NCI-H226 (cell line): ENCODE results near the gene ZNF428.
A peak's percentile ranks its signal among the peaks of the same experiment; 100 is the strongest.
"Not testable (repeated sequence)": the region's sequence is repeated elsewhere in the genome, so short reads cannot be mapped to it uniquely, and the experiment has no call there.

Source experiments
- DNase-seq: peaks from one replicate; pipeline ENCODE4 v3.0.0-alpha.2; 2015

ZNF428 gene

DNA sequence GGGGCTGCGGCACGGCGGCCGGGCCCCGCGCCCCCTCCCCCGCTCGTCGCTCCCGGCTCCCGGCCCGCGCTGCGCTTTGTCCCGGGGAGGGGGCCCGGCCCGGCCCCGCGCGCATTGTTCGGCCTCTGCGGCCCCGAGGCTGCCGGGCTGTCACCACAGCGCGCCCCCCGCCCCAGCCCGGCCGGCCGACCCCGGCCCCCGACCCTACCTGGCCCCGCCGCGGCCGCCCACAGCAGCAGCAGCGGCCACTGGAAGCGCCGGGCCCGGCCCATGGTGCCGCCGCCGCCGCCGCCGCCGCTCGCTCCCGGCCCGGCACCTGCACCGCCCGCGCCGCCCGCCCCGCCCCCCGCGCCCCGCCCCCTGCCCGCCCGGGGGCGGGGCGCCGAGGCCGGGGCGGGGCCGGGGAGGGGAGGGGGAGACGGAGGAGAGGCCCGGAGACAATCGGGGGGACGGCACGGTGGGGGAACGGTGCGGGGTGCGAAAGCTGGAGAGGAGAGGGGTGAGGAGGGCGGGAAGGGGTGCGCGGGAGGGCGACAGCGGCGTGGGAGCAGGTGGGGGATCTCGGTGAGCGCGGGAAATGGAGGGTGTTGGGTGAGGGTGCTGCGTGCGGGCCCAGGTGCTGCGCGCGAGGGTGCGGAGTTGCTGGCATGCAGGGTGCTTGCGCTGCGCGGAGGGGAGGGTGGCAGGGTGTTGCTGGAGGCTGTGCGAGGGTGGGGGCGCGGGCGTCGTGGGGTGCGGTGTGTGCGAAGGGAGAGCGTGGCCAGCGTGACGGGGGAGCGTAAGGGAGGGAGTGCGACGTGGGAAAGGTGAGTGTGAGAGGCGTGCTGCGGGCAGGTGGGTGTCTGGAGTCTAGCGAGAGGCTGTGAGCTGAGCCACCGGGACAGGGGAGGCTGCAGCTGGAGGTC, 20.3 kb upstream of the ZNF428 start, which contains the start of gene CADM4:
TSS of gene CADM4 (minus strand) at position 332 of the 905 bp plus-strand sequence. CDS start at position 272, 60 bp downstream.
- DNase-seq, result no peak

DNA sequence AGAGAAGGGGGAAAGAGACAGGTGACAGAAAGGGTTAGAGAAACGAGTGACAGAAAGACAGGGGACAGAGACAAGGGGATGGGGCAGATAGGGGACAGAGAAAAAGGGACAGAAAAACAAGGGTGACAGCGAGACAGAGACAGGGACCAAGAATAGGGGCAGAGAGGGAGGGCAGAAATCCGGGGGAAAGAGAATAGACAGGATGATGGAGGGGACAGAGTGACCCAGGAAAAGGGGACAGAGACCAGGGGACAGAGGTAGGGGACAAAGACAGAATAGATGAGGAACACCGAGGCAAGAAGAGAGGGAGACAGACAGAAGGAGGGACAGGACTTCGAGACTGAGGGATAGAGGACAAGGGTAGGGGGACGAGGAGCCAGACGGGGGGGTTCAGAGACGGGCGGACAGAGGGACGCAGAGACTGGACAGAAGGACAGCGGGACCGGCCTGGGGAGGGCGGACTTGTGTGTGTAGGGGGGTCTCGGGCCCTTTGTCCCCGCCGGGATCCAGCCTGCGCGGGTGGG, 19.6 kb upstream of the ZNF428 start:
- DNase-seq, result no peak

DNA sequence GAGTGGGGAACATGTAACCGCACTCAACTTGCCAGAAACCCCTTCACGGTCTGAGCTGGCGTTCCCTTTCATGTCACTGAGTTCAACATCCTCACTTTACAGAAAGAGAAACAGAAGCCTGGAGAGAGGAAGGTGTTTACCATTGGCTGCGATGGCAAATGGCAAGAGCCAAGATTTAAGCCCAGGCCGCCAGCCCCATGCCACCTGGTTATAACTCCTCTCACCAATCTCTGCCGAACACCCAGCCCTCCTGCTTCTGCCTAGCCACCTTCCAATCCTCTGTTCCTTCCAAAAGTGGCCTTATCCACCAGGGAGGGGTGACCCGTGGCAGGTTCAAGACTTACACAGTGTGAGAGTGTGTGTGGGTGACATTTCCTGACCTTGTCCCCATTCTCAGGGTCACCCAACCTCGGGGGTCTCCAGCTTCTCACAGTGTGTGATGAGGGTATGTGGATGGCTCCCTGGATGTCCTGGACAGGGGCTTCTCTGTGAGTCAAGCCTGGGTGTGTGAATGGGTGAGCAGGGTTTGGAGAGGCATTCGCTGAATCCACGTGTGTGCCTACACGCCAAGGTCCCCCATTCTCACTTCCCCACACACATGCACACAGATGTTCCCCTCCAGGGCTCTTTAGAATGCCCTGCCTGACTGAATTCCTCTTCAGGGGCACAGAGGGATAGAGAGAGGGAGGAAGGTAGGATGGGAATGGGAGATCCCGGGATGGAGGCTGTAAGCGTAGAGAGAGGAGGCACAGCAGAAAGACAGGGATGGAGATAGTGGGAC, 19.0 kb upstream of the ZNF428 start:
- no peak for DNase-seq

DNA sequence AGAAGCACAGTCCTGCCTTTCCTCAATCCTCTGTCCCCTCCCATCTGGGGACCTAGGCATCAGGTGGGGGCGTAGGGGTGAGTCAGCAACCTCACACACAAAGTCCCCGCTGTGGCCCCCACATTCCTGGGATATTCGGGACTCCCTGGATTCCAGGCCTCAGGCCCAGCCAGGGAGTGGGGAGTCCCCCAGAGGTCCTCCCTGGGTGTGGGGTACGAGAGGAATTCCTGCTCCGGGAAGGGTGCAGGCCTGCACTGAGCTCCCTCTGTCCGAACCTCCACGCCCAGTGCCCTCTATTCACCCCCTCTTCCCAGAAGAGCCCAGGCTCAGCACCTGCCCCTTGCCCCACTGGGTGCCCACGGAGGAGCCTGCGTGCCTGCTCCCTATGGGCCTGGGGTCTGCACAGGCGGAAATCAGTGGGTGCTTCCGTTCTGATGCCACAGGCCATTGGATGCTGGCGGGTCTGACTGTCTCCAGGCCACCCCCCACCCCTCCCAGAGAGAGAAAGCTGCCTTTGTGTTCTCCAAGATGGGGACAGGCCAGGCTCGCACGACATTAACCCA, 16.8 kb upstream of the ZNF428 start:
- DNase-seq, result peak; percentile 67

DNA sequence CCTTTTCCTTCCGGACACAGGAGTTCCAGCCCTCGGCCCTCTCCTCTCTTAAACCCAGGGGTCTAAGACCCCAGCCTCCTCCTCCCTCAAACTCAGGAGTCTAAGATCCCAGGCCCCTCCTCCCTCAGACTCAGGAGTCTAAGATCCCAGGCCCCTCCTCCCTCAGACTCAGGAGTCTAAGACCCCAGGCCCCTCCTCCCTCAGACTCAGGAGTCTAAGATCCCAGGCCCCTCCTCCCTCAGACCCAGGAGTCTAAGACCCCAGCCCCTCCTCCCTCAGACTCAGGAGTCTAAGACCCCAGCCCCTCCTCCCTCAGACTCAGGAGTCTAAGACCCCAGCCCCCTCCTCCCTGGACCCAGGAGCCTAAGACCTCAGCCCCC, 16.1 kb upstream of the ZNF428 start:
- not testable (repeated sequence) for DNase-seq

DNA sequence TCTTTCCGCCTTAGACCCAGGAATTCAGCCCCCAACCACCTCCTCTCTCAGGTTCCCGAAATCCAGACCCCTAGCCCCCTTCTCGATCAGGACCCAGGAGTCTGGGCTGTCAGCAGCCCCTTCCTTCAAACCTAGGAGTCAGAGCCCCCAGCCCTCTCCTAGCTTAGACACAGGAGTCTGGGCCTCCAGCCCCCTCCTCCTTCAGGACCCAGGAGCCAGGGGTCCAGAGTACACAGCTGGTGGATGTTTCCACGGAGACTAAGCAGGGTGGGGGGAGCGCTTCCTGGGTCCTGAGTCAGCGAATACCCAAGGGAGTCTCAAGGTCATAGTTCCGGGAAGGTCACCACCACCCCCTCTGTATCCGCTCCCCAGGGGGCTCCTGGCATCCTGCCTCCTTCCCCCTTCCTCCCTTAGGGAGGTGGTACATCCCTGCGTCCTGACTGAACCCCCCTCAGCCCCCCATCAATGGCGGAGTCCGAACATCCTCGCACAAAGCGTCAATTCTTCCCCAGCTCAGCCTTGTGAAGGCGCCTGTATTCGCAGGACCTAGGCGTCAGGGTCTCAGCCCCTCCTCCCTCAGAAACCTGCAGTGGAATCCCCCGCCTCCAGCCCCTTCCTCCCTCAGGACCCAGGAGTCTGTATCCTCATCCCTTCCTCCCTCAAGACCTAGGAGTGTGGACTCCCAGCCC, 15.6 kb upstream of the ZNF428 start:
- DNase-seq, result no peak

DNA sequence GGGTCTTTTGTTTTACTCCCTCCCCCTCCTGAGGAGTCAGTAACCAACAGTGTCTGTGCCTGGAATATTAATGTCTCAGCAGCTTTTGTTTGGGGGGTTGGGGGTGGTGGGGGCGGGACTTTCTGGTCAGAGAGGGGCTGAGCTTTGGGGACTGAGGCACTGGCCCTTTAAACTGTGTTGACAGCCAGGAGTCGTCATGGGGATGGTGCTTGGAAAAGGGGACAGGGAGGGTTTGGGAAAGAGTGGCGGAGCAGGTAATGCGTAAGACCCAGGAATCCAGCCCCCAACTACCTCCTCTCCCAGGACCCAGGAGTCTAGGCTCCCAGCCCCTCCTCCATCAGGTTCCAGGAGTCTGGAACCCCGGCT, 15.1 kb upstream of the ZNF428 start:
- DNase-seq, result no peak

DNA sequence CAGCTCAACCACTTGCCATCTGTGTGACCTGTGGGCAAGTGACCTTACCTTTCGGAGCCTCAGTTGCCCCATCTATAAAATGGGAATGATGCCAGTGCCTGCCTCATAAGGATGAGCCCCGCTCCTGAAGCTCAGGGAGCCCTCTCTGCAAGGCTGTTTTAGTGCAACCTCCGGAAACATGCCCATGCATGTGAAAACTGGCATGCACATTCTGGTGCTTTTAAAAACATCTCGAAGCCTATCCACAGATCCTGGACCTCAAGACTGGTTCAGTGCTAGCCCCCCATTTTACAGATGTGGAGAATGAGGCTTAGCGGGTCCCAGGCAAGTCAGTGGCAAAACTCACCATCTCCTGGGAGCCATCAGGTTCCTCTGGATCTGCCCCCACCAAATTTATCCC, 14.6 kb upstream of the ZNF428 start:
- DNase-seq, result no peak

DNA sequence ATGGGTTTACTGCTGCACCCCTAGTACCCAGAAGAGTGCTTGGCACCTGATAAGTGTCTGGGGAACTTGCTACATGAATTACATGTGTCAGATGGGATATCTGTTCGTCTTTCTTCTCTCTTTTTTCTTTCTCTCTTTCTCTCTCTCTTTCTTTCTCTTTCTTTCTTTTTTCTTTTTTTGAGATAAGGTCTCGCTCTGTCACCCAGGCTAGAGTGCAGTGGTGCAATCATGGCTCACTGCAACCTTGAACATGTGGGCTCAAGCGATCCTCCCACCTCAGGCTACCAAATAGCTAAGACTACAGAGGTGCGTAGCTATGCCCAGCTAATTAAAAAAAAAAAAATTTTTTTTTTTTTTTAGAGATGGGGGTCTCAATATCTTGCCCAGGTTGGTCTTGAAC, 14.1 kb upstream of the ZNF428 start:
- no peak for DNase-seq

DNA sequence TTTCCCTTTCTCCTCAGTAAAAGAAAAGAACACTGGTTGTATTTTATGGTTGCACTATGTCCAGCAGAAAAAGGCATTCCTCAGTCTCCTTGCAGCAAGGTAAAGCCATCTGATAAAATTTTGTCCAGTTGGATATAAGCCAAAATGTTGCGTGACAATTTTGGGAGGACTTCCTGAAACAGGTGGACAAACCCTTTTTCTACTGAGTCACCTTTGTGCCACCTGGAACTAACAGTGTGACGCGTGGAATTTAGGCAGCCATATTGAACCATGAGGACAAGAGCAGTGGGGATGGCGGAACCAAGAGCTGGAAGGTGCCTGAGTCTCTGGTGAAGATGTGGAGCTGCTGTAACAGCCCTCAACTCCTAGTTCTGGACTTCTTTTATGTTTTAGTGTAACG, 12.1 kb upstream of the ZNF428 start:
- DNase-seq, result no peak

DNA sequence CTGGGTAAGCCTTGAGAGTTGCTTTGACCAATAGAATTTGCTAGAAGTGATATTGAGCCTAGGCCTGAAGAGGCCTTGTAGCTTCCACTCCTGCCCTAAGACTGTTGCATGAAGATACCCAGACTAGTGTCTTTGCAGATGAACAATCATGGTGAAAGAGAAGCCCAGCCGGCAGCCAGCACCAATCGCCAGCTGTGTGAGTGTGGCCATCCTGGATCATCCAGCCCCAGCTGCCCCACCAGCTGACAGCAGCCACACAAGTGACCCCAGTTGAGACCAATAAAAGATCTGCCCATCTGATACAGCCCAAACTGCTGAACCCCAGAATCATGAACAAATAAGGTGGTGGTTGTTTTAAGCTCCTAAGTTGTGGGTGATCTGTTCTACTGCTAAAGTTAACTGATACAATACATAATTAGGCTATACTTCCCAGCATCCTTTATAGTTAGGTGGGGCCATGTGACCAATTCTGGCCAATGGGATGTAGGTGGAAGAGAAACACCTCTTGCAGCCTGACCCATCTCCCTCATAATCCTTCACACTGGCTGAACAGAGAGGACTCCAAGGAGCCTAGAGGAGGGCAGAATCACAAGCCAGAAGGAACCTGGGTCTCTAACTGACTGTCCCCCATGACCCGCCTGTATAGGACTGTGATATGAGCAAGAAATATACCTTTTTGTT, 9.4 kb upstream of the ZNF428 start:
- no peak for DNase-seq

DNA sequence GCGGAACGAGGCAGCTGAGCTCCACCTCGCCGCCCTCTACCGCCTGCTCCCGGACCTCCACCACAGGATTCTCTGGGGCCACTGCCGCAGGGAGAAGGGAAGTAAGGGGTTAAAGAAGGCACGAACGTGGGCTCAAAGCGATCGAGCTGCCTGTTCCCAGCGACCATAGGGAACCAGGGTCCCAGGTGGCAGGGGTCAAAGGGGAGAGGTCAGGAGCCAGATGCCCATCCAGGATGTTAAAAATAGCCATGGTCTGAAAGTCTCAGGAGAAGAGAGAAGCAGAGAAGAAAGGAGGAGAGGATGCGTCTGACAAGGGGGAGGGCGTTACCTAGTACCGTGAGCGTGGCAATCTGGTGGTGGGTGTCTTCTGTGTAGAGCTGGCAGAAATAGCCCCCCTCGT, 7.4 kb upstream of the ZNF428 start:
- DNase-seq, result no peak

DNA sequence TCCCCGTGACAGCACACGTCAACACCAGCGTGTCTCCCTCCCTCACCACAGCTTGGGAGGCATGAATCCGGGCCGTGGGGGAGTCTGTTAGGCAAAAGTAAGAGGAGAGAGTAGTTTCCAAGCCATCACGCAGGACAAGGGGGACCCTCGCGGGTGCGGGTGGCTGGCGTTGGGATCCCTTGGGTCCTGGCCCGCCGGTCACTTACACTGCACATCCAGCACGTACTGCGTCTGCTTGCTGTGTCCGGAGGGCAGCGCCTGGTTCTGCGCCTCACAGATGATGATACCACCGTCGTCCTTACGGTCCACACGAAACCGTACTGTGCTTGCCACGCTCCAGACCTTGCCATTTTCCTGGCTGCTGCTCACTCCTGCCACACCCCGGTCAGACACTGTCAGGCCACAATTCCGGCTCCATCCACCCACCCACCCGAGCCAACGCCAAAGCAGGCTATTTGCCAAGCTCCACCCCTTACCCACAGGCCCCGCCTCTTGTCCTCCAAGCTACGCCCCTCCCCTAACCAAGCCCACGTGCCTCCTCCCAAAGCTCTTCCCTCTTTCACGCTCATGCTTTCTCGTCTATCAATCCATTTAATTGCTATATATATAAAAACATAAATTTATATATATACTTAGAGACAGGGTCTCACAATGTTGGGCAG, 6.6 kb upstream of the ZNF428 start:
- DNase-seq, result no peak

DNA sequence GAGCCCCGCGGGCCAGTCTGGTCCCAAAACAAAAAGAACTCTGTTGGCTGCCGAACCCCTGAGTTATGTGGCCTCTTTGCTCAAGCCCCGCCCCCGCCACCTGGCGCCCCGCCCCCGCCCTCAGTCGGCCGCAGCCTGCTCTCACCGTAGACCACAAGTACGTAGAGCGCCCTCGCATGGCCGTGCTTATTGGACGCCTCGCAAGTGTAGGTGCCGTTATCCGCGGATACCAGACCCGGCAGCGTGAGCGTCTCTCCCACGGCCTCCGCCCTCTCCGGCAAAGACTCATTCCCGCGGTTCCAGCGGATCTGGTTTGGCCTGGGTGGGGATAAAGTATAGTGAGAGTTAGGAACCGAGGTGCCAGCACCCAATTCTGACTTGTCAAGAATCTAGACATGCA, 5.5 kb upstream of the ZNF428 start:
- no peak for DNase-seq

DNA sequence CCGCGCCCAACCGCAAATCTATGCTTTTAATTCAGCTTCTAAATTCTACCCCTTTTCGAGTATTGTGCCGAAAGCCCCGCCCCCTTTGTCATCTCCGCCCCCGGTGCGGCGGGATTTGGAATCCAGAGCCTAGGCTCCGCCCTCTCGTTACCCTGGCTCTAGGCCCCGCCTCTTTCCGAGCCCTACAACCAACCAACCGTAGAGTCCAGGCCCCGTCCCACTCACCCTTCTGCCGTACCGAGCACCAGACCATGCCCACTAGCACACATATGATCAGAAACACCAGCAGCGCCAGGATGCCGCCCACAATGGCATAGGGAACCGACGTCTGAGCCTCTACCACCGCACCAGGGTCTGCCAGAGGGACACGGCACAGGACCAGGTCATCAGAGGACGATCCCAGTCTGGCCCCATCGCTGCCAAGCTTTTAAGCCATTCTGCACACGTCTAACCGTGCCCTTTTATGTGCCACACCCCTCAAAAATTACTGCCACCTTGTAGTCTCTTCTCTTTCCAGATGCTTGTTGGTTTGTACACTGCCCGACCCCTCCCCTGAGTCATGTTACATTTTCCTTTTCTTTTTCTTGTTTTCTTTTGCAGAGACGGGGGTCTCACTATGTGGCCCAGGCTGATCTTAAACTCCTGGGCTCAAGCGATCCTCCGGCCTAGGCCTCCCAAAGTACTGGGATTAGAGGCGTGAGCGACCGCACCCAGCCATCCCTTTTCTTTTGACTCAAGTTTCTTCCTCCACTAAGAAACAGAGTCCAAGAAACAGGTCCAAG, 4.7 kb upstream of the ZNF428 start:
- DNase-seq, result no peak

DNA sequence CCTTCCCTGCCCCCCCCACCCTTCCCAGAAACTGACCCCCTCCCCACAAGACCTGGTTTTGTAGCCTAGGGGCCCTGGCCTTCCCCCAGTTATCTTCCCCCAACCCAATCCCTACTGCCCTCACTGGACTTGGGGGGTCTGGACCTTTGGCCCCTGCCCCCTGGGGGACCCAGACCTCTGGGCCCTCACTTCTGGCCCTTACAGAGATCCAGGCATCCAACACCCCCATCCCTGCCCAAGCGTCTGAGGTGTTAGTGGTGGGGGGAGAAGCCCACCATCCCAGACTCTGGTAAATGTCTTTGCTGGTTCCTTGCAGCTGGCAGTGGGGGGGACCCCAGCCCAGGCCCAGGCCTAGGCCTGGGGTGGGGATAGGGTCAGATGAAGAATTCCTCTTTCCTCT, 3.5 kb upstream of the ZNF428 start:
- DNase-seq, result no peak

DNA sequence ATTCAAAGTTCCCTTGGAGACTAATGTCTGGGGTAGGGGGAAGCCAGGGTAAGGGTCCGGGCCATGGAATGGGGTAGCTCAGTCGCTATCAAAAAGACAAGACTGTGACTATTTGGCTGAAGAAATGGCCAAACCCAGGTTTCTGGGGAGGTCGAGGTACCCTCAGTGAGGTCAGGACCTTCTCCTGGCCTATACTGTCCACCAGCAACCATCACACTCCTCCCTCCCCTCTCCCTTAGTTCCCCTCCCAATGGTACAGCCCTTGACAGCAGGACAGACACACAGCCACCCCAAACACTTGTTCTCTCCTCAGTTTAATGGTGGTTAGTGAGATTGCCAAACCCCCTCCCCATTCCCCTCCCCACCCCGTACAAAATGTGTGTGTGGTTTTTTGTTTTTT, 2.6 kb upstream of the ZNF428 start:
- DNase-seq, result no peak

DNA sequence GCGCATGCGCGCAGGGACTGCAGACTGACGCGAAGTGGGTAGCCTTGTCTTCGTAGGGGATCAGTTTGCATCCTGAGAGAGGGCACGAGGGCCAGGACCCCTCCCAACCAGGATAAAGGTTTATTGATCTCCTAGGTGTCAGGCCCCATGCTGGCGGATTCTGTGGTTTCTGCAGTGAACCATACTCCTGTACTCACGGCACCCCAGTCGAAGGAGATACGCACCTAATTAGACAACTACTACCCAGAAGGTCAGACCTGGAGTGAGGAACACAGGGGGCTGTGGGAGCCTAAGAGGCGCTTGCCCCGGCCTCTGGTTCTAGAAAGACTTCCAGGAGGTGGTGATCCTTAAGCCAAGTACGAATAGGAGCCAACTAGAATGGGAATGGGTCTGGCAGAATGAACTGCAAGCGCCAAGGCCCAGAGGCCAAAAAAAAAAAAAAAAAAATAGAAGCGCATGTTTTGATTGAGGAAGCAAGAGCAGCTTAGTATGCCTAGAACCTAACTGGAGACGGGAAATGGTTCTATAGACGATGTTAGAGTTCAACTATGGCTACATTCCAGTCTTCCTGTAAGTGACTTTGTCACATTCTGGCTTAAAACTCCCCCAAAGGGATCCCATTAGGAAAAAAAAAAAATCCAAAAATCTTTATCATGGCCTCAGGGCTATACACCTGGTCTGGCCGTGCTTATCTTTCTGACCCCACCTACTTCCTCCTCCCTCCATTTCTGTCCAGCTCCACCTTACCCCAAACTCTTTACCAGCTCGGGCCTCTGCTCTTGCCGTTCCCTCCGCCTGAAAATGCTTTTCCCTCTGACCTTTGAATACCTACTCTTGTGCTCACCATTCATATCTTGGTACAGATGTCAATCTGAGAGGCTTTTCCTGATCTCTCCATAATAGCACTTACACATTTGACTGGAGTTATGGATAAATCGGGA, 902 bp upstream of the ZNF428 start:
- DNase-seq, result no peak

DNA sequence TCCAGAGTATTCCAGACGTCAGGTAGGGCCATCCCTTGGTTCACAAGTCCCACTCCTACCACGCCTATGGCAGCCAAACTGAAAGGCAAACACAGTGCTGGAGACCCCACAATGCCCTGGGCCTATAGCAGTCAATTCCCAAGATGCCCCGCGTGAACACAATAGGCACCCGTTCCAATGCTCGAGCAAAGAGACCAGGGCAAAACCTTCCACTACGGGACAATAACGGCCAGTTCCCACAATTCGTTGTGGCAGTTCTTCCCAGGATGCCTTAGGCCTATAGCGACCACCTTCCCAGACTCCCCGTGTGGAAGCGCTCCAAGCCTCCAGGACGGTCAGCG, 538 bp downstream of the ZNF428 start:
- no peak for DNase-seq

DNA sequence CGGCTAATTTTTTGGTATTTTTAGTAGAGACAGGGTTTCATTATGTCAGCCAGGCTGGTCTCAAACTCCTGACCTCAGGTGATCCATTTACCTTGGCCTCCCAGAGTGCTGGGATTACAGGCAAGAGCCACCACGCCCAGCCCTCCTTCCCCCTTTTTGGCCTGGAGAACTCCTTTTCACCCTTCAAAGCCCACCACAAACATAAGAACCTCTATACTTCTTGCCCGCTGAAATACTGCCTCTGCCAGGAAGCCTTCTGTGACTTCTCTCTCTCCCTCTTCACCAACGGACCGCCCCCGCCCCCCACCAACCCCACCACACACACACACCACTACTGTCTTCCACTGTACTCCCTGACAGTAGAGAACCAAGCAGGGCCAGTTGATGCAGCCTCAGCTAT, 2.5 kb downstream of the ZNF428 start:
- no peak for DNase-seq
